Loucy (cell line): ENCODE measurements around the gene NBEAL2.

Source experiments
- H2AFZ ChIP-seq: fragments of 200-600 bp; sonication (generic); 2 replicates; pipeline ENCODE4 v1.6.0; 2016; ENCODE audit warnings: antibody characterized with exemption, mild to moderate bottlenecking, low read length, moderate library complexity
- H3F3A ChIP-seq: fragments of 200-600 bp; 2 replicates; pipeline ENCODE4 v1.6.0; 2016; ENCODE audit warnings: antibody characterized with exemption, low read depth, mild to moderate bottlenecking
- H3K27me3 ChIP-seq: fragments of 200-600 bp; sonication (generic); 2 replicates; pipeline ENCODE4 v1.6.1; 2014; ENCODE audit warnings: low read length, mild to moderate bottlenecking; ENCODE audit not compliant: insufficient read depth, poor library complexity, severe bottlenecking
- H3K36me3 ChIP-seq: fragments of 200-600 bp; sonication (generic); 2 replicates; pipeline ENCODE4 v1.6.1; 2016; ENCODE audit warnings: low read length; ENCODE audit not compliant: insufficient read depth
- H3K4me1 ChIP-seq: fragments of 200-600 bp; sonication (generic); 2 replicates; pipeline ENCODE4 v1.5.1; 2014; ENCODE audit warnings: low read length, mild to moderate bottlenecking; ENCODE audit not compliant: insufficient read depth, poor library complexity, severe bottlenecking
- H3K4me2 ChIP-seq: fragments of 200-600 bp; sonication (generic); 2 replicates; pipeline ENCODE4 v1.6.0; 2014; ENCODE audit warnings: antibody characterized with exemption, low read length, low read depth, mild to moderate bottlenecking; ENCODE audit not compliant: poor library complexity, severe bottlenecking
- H3K4me3 ChIP-seq: fragments of 200-600 bp; sonication (generic); 2 replicates; pipeline ENCODE4 v1.5.1; 2014; ENCODE audit warnings: low read length, mild to moderate bottlenecking, mixed read lengths; ENCODE audit not compliant: poor library complexity, severe bottlenecking
- H3K79me2 ChIP-seq: fragments of 200-600 bp; sonication (generic); 2 replicates; pipeline ENCODE4 v1.6.1; 2014; ENCODE audit warnings: low read length; ENCODE audit not compliant: insufficient read depth
- H3K9ac ChIP-seq: fragments of 200-600 bp; sonication (generic); 2 replicates; pipeline ENCODE4 v1.6.0; 2014; ENCODE audit warnings: mild to moderate bottlenecking, low read depth, low read length, moderate library complexity; ENCODE audit not compliant: poor library complexity, severe bottlenecking
- H3K9me2 ChIP-seq: fragments of 200-600 bp; sonication (generic); replicated peaks from 2 replicates; pipeline ENCODE4 v1.6.1; 2016; ENCODE audit warnings: low read depth, low read length, mixed read lengths
- H3K9me3 ChIP-seq: fragments of 200-600 bp; sonication (generic); 2 replicates; pipeline ENCODE4 v1.6.1; 2014; ENCODE audit warnings: mild to moderate bottlenecking, antibody characterized with exemption, low read length, low read depth; ENCODE audit not compliant: insufficient read depth
- H4K20me1 ChIP-seq: fragments of 200-600 bp; sonication (generic); 2 replicates; pipeline ENCODE4 v1.6.0; 2014; ENCODE audit warnings: antibody characterized with exemption, low read length, mild to moderate bottlenecking; ENCODE audit not compliant: insufficient read depth, poor library complexity, severe bottlenecking
- CTCF ChIP-seq: fragments of 200-600 bp; sonication (generic); conservative IDR thresholded peaks from 2 replicates; pipeline ENCODE4 v1.5.1; 2014; ENCODE audit warnings: mild to moderate bottlenecking, antibody characterized with exemption, low read length
- EZH2phosphoT487 ChIP-seq: fragments of 200-600 bp; IDR thresholded peaks from 2 replicates; pipeline ENCODE4 v1.6.1; 2018; ENCODE audit warnings: antibody characterized with exemption, mild to moderate bottlenecking, moderate library complexity, borderline replicate concordance

Gene NBEAL2

GRCh38 chr3:46976326-46977190, 2.9 kb upstream of the NBEAL2 start, which contains the start of gene CCDC12:
Gene CCDC12 (minus strand): TSS chr3:46976745. CDS start chr3:46976732, 13 bp downstream.
- Histone ChIP-seq H3K4me3 (peak within 1 kb of the TSS; percentile 87), H4K20me1 (peaks cover 41% of the 10 kb centered on the region)

GRCh38 chr3:46977811-46978195, 1.7 kb upstream of the NBEAL2 start:
- no peaks in the 10 kb centered on the region for H3F3A ChIP-seq
- H3K4me3 ChIP-seq, result peak overlapping the region; percentile 87
- no peaks in the 10 kb centered on the region for H3K9me2 ChIP-seq
- H3K4me1 ChIP-seq, result peaks cover 58% of the 10 kb centered on the region
- peaks cover 84% of the 10 kb centered on the region for H3K79me2 ChIP-seq
- no peaks in the 10 kb centered on the region for H3K9me3 ChIP-seq
- H4K20me1 ChIP-seq, result peaks cover 29% of the 10 kb centered on the region
- no peak overlapping the region for H3K9ac ChIP-seq
- H2AFZ ChIP-seq, result no peak overlapping the region
- no peaks in the 10 kb centered on the region for H3K27me3 ChIP-seq
- H3K4me2 ChIP-seq, result peak overlapping the region; percentile 93
- no peaks in the 10 kb centered on the region for H3K36me3 ChIP-seq
- TF ChIP-seq EZH2phosphoT487 (no peak), CTCF (no peak)

More at GRCh38 chr3:46976326-46977190, 2.9 kb upstream of the NBEAL2 start, which contains the start of gene CCDC12:
- peaks cover 8% of the 10 kb centered on the region for H3F3A ChIP-seq
- H3K9me3 ChIP-seq, result no peaks in the 10 kb centered on the region
- no peak for TF ChIP-seq EZH2phosphoT487
- no peak for TF ChIP-seq CTCF
- H2AFZ ChIP-seq, result peak within 1 kb of the TSS; percentile 78
- H3K27me3 ChIP-seq, result no peaks in the 10 kb centered on the region
- H3K36me3 ChIP-seq, result no peaks in the 10 kb centered on the region
- H3K9me2 ChIP-seq, result no peaks in the 10 kb centered on the region
- peak within 1 kb of the TSS; percentile 93 for H3K4me2 ChIP-seq
- peaks cover 84% of the 10 kb centered on the region for H3K79me2 ChIP-seq
- H3K9ac ChIP-seq, result peak within 1 kb of the TSS; percentile 87
- H3K4me1 ChIP-seq, result peaks cover 59% of the 10 kb centered on the region

GRCh38 chr3:46978381-46978780, 1.1 kb upstream of the NBEAL2 start:
- Histone ChIP-seq H3K4me1 (peaks cover 60% of the 10 kb centered on the region), H3K36me3 (no peaks in the 10 kb centered on the region), H2AFZ (no peak overlapping the region), H4K20me1 (peaks cover 27% of the 10 kb centered on the region), H3K9ac (peak overlapping the region; percentile 89), H3K9me3 (no peaks in the 10 kb centered on the region), H3F3A (no peaks in the 10 kb centered on the region), H3K9me2 (no peaks in the 10 kb centered on the region), H3K4me2 (peak overlapping the region; percentile 93), H3K79me2 (peaks cover 85% of the 10 kb centered on the region), H3K4me3 (peak overlapping the region; percentile 87), H3K27me3 (no peaks in the 10 kb centered on the region)
- TF ChIP-seq EZH2phosphoT487, result no peak
- TF ChIP-seq CTCF, result no peak
